Dendritic cell treated with granulocyte-macrophage colony-stimulating factor and Interleukin-4, amounts not matched to agents 40 ng/mL and 50 ng/mL, for 4 days (primary cell): ENCODE data around the gene COQ3.
A peak's percentile ranks its signal among the peaks of the same experiment; 100 is the strongest.

Experiments used
- H3K27ac Mint-ChIP-seq: one replicate; pipeline ENCODE4 v1.8.0; 2022; ENCODE audit warnings: mild to moderate bottlenecking, mixed read lengths
- H3K27me3 Mint-ChIP-seq: one replicate; pipeline ENCODE4 v1.8.0; 2022; ENCODE audit warnings: mild to moderate bottlenecking, mixed read lengths
- H3K36me3 Mint-ChIP-seq: one replicate; pipeline ENCODE4 v1.8.0; 2022; ENCODE audit warnings: low read depth, mixed read lengths
- H3K4me1 Mint-ChIP-seq: one replicate; pipeline ENCODE4 v1.8.0; 2022; ENCODE audit warnings: low read depth, mixed read lengths
- H3K4me3 Mint-ChIP-seq: one replicate; pipeline ENCODE4 v1.8.0; 2022; ENCODE audit warnings: mild to moderate bottlenecking, moderate library complexity, mixed read lengths
- H3K9me3 Mint-ChIP-seq: one replicate; pipeline ENCODE4 v1.8.0; 2022; ENCODE audit warnings: mixed read lengths
- intact Hi-C: fragments of 100-400 bp; cut with micrococcal nuclease; formaldehyde crosslinking; loops from one replicate; pipeline ENCODE4 v1.15.0; 2022

Gene COQ3

DNA sequence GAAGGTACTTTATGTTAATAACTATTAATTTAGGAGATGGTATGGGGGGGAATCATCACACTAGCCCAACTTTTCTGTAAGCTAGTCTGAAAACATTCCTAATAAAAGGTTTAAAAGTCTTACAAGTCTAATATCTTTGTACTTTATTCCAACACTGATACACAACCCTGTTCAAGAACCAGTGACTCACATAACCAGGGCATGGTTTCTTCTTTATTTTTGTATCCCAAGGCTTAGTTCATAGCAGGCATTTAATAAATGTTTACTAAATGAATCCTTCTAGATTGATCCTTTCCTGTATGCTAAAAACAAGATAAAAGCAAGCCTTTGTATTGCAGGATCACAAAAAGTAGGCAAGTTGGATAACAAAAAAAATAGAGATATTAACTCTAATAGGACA lies 21.5 kb upstream of the COQ3 start:
- H3K27me3 Mint-ChIP-seq: no peaks in the 10 kb centered on the region
- peaks cover 13% of the 10 kb centered on the region for H3K4me1 Mint-ChIP-seq
- intact Hi-C loops: no loop called here
- no peaks in the 10 kb centered on the region for H3K9me3 Mint-ChIP-seq
- no peak overlapping the region for H3K4me3 Mint-ChIP-seq
- no peak overlapping the region for H3K27ac Mint-ChIP-seq
- peaks cover 44% of the 10 kb centered on the region for H3K36me3 Mint-ChIP-seq

DNA sequence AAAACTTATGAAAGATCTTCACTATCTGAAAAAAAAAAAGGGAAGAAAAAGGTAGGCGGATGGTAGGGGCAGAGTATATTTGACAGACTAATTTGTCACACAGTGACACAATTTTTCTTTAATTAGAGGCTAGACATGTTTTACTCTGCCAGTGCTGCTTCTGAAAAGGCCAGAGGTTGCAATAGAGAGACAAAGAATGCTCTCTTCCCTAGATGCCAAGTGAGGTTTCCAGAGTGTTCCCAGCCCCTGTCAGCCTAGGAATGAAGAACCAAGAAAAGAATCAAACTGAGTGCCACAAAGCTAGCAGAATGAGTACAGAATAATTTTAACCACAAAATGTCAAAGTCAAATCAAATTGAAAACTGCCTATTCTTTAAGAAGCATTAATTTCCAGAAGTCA lies 18.1 kb upstream of the COQ3 start:
- Mint-ChIP-seq H3K4me1 (peaks cover 7% of the 10 kb centered on the region), H3K27me3 (no peaks in the 10 kb centered on the region), H3K4me3 (no peak overlapping the region), H3K36me3 (peaks cover 64% of the 10 kb centered on the region), H3K27ac (no peak overlapping the region), H3K9me3 (no peaks in the 10 kb centered on the region)
- intact Hi-C loops: no loop called here

DNA sequence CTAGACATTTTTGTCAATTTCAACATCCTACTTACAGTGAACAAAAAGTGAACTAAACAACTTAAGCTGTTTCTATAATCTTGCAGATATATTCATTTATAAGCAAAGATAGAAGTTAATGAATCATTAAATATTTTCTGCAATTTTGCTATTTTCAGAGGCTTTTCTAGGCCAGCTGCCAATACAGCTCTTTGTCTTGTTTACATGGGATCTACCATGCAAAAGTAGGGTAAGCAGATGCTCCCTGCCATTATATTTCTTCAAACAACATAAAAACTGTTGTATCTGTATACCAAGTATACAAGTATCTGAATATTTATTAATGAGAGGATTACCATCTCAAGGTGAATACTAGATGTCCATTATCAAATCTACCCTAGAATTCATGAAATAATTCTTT lies 15.7 kb upstream of the COQ3 start:
- no peaks in the 10 kb centered on the region for H3K27me3 Mint-ChIP-seq
- peaks cover 7% of the 10 kb centered on the region for H3K4me1 Mint-ChIP-seq
- H3K4me3 Mint-ChIP-seq: no peak overlapping the region
- intact Hi-C loops: no loop called here
- H3K27ac Mint-ChIP-seq: no peak overlapping the region
- H3K9me3 Mint-ChIP-seq: no peaks in the 10 kb centered on the region
- peaks cover 88% of the 10 kb centered on the region for H3K36me3 Mint-ChIP-seq

DNA sequence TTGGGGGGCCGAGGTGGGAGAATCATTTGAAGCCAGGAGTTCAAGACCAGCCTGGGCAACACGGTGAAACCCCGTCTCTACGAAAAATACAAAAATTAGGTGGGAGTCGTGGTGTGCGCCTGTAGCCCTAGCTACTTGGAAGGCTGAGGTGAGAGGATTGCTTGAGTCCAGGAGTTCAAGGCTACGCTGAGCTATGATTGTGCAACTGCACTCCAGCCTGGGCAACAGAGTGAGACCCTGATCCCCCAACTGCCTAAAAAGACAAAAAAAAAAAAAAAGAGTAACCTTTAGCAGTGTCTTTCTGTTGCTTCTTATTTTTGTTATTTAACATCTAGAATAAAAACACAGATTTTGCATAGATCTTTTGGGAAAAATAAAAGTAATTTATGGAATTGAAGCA lies 13.1 kb upstream of the COQ3 start:
- no peak overlapping the region for H3K27ac Mint-ChIP-seq

DNA sequence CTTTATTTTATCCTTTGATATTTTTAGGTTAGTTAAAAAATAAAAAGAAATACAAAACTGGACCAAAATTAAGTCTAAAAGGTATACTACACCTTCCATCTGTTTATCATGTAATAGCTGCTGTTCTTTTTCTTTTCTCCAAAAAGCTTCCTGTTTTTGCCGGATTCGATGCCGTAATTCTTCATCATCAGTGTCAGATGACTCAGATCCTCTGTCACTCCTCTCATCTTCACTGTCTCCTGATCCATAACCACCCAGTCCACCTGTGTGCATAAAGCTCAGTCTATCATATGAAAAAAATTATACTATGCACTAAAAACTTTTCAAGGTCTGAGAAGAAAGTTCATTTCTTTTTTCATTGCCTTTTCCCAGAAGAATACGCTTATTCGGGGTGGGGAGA lies 8.5 kb upstream of the COQ3 start:
- Mint-ChIP-seq H3K27me3 (no peaks in the 10 kb centered on the region), H3K4me3 (no peak overlapping the region), H3K36me3 (peaks cover 82% of the 10 kb centered on the region), H3K9me3 (no peaks in the 10 kb centered on the region), H3K4me1 (peaks cover 6% of the 10 kb centered on the region), H3K27ac (no peak overlapping the region)
- intact Hi-C loops: no loop called here

More for the DNA sequence above, 13.1 kb upstream of the COQ3 start:
- peaks cover 92% of the 10 kb centered on the region for H3K36me3 Mint-ChIP-seq
- no peak overlapping the region for H3K4me3 Mint-ChIP-seq
- peaks cover 6% of the 10 kb centered on the region for H3K4me1 Mint-ChIP-seq
- no peaks in the 10 kb centered on the region for H3K9me3 Mint-ChIP-seq
- H3K27me3 Mint-ChIP-seq: no peaks in the 10 kb centered on the region
- intact Hi-C loops: no loop called here

- no peaks in the 10 kb centered on the region for H3K9me3 Mint-ChIP-seq
- peaks cover under 1% of the 10 kb centered on the region for H3K4me1 Mint-ChIP-seq
- no peak overlapping the region for H3K4me3 Mint-ChIP-seq
- no peak overlapping the region for H3K27ac Mint-ChIP-seq
- intact Hi-C loops: no loop called here
- no peaks in the 10 kb centered on the region for H3K27me3 Mint-ChIP-seq
- peaks cover 37% of the 10 kb centered on the region for H3K36me3 Mint-ChIP-seq
Measured at GRCh38 chr6:99397287-99397686, 3.3 kb upstream of the COQ3 start.

- Mint-ChIP-seq H3K27me3 (no peaks in the 10 kb centered on the region), H3K27ac (peak overlapping the region; percentile 96), H3K9me3 (no peaks in the 10 kb centered on the region), H3K4me3 (peak overlapping the region; percentile 97), H3K4me1 (no peaks in the 10 kb centered on the region), H3K36me3 (peaks cover 5% of the 10 kb centered on the region)
- intact Hi-C loops: no loop called here
Measured at GRCh38 chr6:99393366-99393697, 663 bp downstream of the COQ3 start.

DNA sequence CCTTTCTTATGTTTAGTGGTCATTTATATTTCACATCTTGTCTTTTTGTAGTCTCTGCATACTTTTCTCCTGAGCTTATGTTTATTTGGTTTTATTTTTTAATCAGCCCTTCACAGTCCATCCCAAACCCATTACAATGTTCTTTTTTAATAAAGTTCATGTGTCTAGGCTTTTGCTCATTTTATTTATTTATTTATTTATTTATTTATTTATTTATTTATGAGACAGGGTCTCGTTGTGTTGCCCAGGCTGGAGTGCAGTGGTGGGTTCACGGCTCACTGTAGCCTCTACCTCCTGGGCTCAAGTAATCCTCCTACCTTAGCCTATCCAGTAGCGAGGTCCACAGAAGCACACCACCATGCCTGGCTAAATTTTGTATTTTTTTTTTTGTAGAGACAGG lies 3.1 kb downstream of the COQ3 start:
- H3K4me3 Mint-ChIP-seq: no peak overlapping the region
- no peaks in the 10 kb centered on the region for H3K27me3 Mint-ChIP-seq
- peaks cover 5% of the 10 kb centered on the region for H3K36me3 Mint-ChIP-seq
- H3K27ac Mint-ChIP-seq: no peak overlapping the region
- intact Hi-C loops: no loop called here
- H3K4me1 Mint-ChIP-seq: no peaks in the 10 kb centered on the region
- no peaks in the 10 kb centered on the region for H3K9me3 Mint-ChIP-seq

- Mint-ChIP-seq H3K4me1 (no peaks in the 10 kb centered on the region), H3K27me3 (no peaks in the 10 kb centered on the region), H3K4me3 (no peak overlapping the region), H3K36me3 (no peaks in the 10 kb centered on the region), H3K27ac (no peak overlapping the region), H3K9me3 (no peaks in the 10 kb centered on the region)
- intact Hi-C loops: no loop called here
Measured at GRCh38 chr6:99384507-99384906, 9.5 kb downstream of the COQ3 start.

- Mint-ChIP-seq H3K4me1 (no peaks in the 10 kb centered on the region), H3K4me3 (no peak overlapping the region), H3K36me3 (no peaks in the 10 kb centered on the region), H3K27me3 (no peaks in the 10 kb centered on the region), H3K27ac (no peak overlapping the region), H3K9me3 (no peaks in the 10 kb centered on the region)
- intact Hi-C loops: no loop called here
Measured at GRCh38 chr6:99378636-99379035, 15.4 kb downstream of the COQ3 start.

- Mint-ChIP-seq H3K4me3 (no peak overlapping the region), H3K27ac (no peak overlapping the region), H3K9me3 (no peaks in the 10 kb centered on the region), H3K4me1 (no peaks in the 10 kb centered on the region), H3K36me3 (no peaks in the 10 kb centered on the region), H3K27me3 (peaks cover 3% of the 10 kb centered on the region)
- intact Hi-C loops: no loop called here
Measured at GRCh38 chr6:99369533-99369932, 24.5 kb downstream of the COQ3 start.

DNA sequence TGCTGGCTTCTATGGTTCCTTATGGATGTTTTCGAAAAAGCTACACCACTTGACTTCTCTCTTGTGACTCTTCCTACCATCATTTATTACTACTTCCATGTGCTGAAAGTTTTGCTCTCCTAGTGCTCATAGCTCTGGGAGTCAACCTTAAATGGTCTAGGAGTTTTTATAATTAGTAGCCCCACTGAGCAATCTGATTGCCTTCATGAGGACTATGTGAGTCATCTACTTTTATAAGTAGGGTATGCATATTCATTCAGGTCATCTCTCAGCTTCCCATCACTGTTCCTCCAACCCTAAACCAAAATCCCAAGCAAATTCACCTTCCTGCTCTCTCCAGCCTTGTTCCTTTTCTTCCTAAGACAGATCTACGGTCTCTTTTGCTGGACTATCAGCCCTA lies 27.1 kb downstream of the COQ3 start:
- H3K36me3 Mint-ChIP-seq: no peaks in the 10 kb centered on the region
- no peaks in the 10 kb centered on the region for H3K9me3 Mint-ChIP-seq
- H3K4me1 Mint-ChIP-seq: no peaks in the 10 kb centered on the region
- peaks cover 6% of the 10 kb centered on the region for H3K27me3 Mint-ChIP-seq
- H3K27ac Mint-ChIP-seq: no peak overlapping the region
- intact Hi-C loops: no loop called here
- no peak overlapping the region for H3K4me3 Mint-ChIP-seq

DNA sequence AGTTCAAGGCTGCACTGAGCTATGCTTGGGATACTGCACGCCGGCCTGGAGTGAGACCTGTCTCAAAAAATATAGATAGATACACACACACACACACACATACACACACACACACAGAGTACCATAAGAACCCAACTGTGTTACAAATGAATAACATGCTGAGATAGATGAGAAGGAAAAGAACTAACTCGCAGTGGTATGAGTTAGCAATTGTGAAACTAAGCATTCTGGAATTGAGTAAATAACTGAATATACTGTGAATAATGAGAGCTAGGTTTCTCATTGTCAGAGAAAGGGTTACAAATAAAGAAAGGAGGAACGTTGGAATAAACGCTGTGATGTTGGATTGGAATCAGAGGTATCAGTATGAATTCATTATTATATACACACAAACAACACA lies 30.0 kb downstream of the COQ3 start:
- Mint-ChIP-seq H3K9me3 (no peaks in the 10 kb centered on the region), H3K4me3 (no peak overlapping the region), H3K27me3 (peaks cover 17% of the 10 kb centered on the region), H3K36me3 (no peaks in the 10 kb centered on the region), H3K27ac (no peak overlapping the region), H3K4me1 (no peaks in the 10 kb centered on the region)
- intact Hi-C loops: no loop called here

GRCh38 chr6:99362678-99363268 lies 31.2 kb downstream of the COQ3 start:
- H3K9me3 Mint-ChIP-seq: no peaks in the 10 kb centered on the region
- H3K36me3 Mint-ChIP-seq: no peaks in the 10 kb centered on the region
- H3K4me1 Mint-ChIP-seq: no peaks in the 10 kb centered on the region
- no peak overlapping the region for H3K4me3 Mint-ChIP-seq
- no peak overlapping the region for H3K27ac Mint-ChIP-seq
- intact Hi-C loops: no loop called here
- H3K27me3 Mint-ChIP-seq: peaks cover 17% of the 10 kb centered on the region

DNA sequence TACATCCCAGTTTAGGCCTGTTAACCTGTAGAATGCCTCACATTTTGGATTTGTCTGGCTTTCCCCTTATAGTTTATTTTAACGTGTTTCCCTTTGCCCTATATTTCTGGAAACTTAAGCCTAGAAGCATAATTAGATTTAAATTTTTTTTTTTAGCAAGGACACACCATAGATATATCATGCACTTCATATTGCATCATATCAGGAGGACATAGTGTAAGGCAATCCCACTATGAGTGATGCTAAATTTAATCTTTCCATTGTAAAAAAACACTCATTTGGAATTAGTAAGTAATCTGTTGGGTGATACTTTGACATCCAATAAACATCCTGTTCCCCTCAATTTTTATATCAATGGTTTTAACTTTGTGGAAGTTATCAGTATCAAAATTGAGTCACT lies 34.2 kb downstream of the COQ3 start:
- H3K27ac Mint-ChIP-seq: no peak overlapping the region
- no peaks in the 10 kb centered on the region for H3K9me3 Mint-ChIP-seq
- H3K36me3 Mint-ChIP-seq: no peaks in the 10 kb centered on the region
- peaks cover 28% of the 10 kb centered on the region for H3K27me3 Mint-ChIP-seq
- H3K4me1 Mint-ChIP-seq: no peaks in the 10 kb centered on the region
- intact Hi-C loops: no loop called here
- H3K4me3 Mint-ChIP-seq: no peak overlapping the region
